ENCODE results near the gene PDE6A. TPM values are rescaled to one million over a fixed set of nuclear protein-coding genes. Genes with fewer than 3 reads are reported as not detected.

The PDE6A gene
- total RNA-seq, 1 experiment from 2014 or later: 0.50 TPM

DNA sequence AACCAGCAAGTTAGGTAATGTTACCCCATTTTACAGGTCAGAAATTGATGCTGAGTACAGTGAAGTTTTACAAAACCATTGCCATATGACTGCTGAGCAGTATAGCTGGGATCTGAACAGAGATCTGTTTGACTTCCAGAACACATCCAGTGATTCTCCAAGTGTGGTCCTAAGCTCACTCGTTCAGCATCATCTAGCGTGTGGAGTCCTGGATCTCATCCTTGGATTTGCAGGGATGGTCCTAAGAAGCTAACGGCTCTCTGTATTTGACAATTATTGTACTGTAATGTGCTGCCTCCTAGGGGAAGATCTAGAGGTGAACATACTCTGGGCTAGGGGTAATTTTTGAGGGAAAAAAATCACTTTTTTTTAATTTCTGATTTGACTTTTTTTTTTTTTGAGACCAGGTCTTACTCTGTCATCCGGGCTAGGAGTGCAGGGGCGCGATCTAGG lies 17.4 kb upstream of the PDE6A start:
- peaks cover 28% of the 10 kb centered on the region for H3F3A ChIP-seq (ENCODE audit: insufficient read depth, low read depth)
- DNase-seq: peak in 1 of 2 experiments; percentile 16
- intact Hi-C loops (cut with micrococcal nuclease; ENCODE audit: unreplicated experiment): loop anchor here (1.0 to 10.0 kb wide), 5 partner anchors 28 to 327 kb away; no protein-coding TSS in a partner anchor
- H3K9me3 ChIP-seq (ENCODE audit: insufficient read depth, low read depth): no peaks in the 10 kb centered on the region
- H3K4me3 ChIP-seq: peak overlapping the region; percentile 75; the same call in 1 of the 2 replicates
- no peaks in the 10 kb centered on the region for H3K9me2 ChIP-seq (ENCODE audit: insufficient read depth)
- H3K27me3 ChIP-seq (ENCODE audit: insufficient read depth, low read depth): no peaks in the 10 kb centered on the region
- no peak overlapping the region for H2AFZ ChIP-seq
- ChIA-PET CTCF (interaction anchor here (0.7 to 2.3 kb wide), 10 partner anchors 26 to 325 kb away, joined by 3 to 27 read pairs (median 6); no protein-coding TSS in a partner anchor), POLR2A (ENCODE audit: unreplicated experiment) (interaction anchor here (0.6 to 0.7 kb wide), 4 partner anchors 13 to 124 kb away, joined by 3 to 30 read pairs (median 10); no protein-coding TSS in a partner anchor)
- no peak for TF ChIP-seq EZH2 (IDR thresholded peaks at IDR 0.05; ENCODE audit: low read depth)
- TF ChIP-seq, protein P1, sequence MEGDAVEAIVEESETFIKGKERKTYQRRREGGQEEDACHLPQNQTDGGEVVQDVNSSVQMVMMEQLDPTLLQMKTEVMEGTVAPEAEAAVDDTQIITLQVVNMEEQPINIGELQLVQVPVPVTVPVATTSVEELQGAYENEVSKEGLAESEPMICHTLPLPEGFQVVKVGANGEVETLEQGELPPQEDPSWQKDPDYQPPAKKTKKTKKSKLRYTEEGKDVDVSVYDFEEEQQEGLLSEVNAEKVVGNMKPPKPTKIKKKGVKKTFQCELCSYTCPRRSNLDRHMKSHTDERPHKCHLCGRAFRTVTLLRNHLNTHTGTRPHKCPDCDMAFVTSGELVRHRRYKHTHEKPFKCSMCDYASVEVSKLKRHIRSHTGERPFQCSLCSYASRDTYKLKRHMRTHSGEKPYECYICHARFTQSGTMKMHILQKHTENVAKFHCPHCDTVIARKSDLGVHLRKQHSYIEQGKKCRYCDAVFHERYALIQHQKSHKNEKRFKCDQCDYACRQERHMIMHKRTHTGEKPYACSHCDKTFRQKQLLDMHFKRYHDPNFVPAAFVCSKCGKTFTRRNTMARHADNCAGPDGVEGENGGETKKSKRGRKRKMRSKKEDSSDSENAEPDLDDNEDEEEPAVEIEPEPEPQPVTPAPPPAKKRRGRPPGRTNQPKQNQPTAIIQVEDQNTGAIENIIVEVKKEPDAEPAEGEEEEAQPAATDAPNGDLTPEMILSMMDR (conservative IDR thresholded peaks at IDR 0.05): peak; percentile 71
- H4K20me1 ChIP-seq (ENCODE audit: insufficient read depth): no peaks in the 10 kb centered on the region
- H3K36me3 ChIP-seq (ENCODE audit: low read depth): no peaks in the 10 kb centered on the region
- peak overlapping the region; percentile 91 for H3K4me2 ChIP-seq
- no TSS peak for BruUV-seq (replicated peaks)
- peaks cover 13% of the 10 kb centered on the region for H3K4me1 ChIP-seq (replicated peaks; ENCODE audit: insufficient read depth)
- no peak overlapping the region for H3K27ac ChIP-seq
- no peaks in the 10 kb centered on the region for H3K79me2 ChIP-seq (ENCODE audit: low read depth)

DNA sequence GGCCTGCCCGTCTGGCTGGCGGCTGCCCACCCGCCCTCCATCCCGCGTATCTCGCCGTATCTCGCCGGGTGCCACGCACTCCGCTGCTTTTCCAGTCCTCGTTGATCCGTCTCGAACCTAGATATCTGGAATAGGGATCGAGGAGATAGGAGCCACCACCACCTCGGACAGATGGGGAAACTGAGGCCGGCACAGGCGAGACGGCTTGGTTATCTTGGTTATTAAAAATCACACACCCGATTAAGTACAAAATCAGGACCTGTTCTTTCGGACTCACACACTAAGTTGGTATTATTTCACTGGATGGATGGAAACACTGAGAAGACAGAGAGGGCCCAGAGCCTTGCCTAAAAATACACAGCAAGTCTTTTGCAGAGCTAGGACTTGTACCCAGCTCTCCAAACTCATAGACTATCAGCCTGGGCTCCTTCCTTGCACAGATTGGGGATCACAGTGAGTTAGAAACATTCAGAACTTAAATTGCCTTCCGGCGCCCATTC lies 16.6 kb upstream of the PDE6A start:
- POLR2A ChIA-PET (ENCODE audit: unreplicated experiment): interaction anchor here (0.6 to 0.7 kb wide), 5 partner anchors 14 to 521 kb away, joined by 3 to 6 read pairs (median 3); no protein-coding TSS in a partner anchor
- TSS peak; percentile 62 for BruUV-seq (replicated peaks)
- Histone ChIP-seq H3K27me3 (ENCODE audit: insufficient read depth, low read depth) (no peaks in the 10 kb centered on the region), H3K79me2 (ENCODE audit: low read depth) (no peaks in the 10 kb centered on the region), H3K27ac (no peak overlapping the region; the same call in 1 of the 2 replicates), H3K9me2 (ENCODE audit: insufficient read depth) (no peaks in the 10 kb centered on the region), H3F3A (ENCODE audit: insufficient read depth, low read depth) (peaks cover 28% of the 10 kb centered on the region), H3K9me3 (ENCODE audit: insufficient read depth, low read depth) (no peaks in the 10 kb centered on the region), H4K20me1 (ENCODE audit: insufficient read depth) (no peaks in the 10 kb centered on the region), H3K36me3 (ENCODE audit: low read depth) (no peaks in the 10 kb centered on the region), H3K4me1 (replicated peaks; ENCODE audit: insufficient read depth) (peaks cover 13% of the 10 kb centered on the region), H3K4me2 (peak overlapping the region; percentile 91), H3K4me3 (peak overlapping the region; percentile 75), H2AFZ (peak overlapping the region; percentile 90)
- TF ChIP-seq EZH2 (IDR thresholded peaks at IDR 0.05; ENCODE audit: low read depth): no peak
- TF ChIP-seq, protein P1 (conservative IDR thresholded peaks at IDR 0.05): no peak
- intact Hi-C loops (cut with micrococcal nuclease; ENCODE audit: unreplicated experiment): loop anchor here (2.0 to 10.0 kb wide), 3 partner anchors 59 to 326 kb away; no protein-coding TSS in a partner anchor
- CTCF ChIA-PET: interaction anchor here (0.6 to 2.3 kb wide), 9 partner anchors 26 to 792 kb away, joined by 3 to 27 read pairs (median 5); no protein-coding TSS in a partner anchor
- DNase-seq: no peak

DNA sequence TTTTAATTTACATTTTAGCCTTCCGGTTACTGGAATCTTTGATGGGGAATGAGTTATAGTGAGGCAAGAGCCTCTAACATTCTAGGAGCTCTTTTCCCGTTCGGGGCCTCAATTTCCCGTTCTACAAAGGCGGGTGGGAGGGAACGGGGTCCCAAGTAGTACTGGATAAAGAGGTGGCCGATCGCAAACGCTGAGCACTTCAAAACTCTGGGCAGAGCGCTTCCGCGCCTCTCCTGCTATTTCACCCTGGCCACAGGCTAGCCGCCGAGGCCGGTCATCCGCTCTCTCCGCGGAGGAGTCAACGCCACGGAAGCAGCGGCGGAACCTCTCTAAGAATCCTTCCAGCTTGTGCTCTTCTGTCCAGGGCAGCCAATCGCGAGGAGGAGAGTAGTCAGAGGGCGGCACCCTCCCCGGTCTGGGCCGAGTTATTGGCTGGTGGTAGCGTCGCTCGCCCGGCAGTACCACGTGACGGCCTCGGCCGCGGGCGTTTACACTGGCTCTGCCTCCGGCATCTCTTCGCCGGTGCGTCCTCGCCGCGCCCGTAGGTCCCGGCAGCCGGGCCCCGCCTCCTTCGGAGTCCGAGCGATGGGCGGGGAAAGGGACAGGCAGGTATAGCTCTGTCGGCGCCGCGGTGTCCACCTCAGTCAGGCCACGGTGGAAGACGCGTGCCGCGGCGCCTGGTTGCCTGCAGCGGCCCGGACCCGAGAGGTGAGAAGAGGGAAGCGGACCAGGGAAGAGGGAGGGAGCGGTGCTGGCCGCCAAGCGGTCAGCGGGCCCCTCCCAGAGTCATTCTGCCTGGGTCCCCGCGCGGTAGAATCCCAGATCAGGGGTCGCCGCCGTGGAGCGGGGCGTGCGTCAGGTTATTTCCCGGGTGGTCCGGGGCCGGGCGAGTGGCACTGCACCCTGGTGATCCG lies 15.9 kb upstream of the PDE6A start, which contains the start of gene SLC26A2:
TSS of gene SLC26A2 (plus strand) at position 487 of the 914 bp plus-strand sequence. CDS start 16,895 bp downstream, outside the sequence.
- DNase-seq: peak; percentile 93 to 99
- BruUV-seq (replicated peaks): no TSS peak
- CTCF ChIA-PET: interaction anchor here (0.6 to 2.0 kb wide), 10 partner anchors 21 to 792 kb away, joined by 3 to 12 read pairs (median 4); no protein-coding TSS in a partner anchor
- TF ChIP-seq, protein P1 (conservative IDR thresholded peaks at IDR 0.05): no peak
- TF ChIP-seq EZH2 (IDR thresholded peaks at IDR 0.05; ENCODE audit: low read depth): no peak
- Histone ChIP-seq H2AFZ (peak within 1 kb of the TSS; percentile 90), H3K27ac (peak within 1 kb of the TSS; percentile 80), H3K9me3 (ENCODE audit: insufficient read depth, low read depth) (no peaks in the 10 kb centered on the region), H3F3A (ENCODE audit: insufficient read depth, low read depth) (peaks cover 28% of the 10 kb centered on the region), H3K79me2 (ENCODE audit: low read depth) (no peaks in the 10 kb centered on the region), H3K9me2 (ENCODE audit: insufficient read depth) (no peaks in the 10 kb centered on the region), H3K27me3 (ENCODE audit: insufficient read depth, low read depth) (no peaks in the 10 kb centered on the region), H3K36me3 (ENCODE audit: low read depth) (no peaks in the 10 kb centered on the region), H4K20me1 (ENCODE audit: insufficient read depth) (no peaks in the 10 kb centered on the region), H3K4me3 (peak within 1 kb of the TSS; percentile 75), H3K4me1 (replicated peaks; ENCODE audit: insufficient read depth) (peaks cover 13% of the 10 kb centered on the region), H3K4me2 (peak within 1 kb of the TSS; percentile 91)
- intact Hi-C loops (cut with micrococcal nuclease; ENCODE audit: unreplicated experiment): loop anchor here (1.0 to 10.0 kb wide), 6 partner anchors 21 to 326 kb away; no protein-coding TSS in a partner anchor
- POLR2A ChIA-PET (ENCODE audit: unreplicated experiment): interaction anchor here (0.5 to 1.3 kb wide), 17 partner anchors 8 to 1797 kb away, joined by 3 to 15 read pairs (median 4); no protein-coding TSS in a partner anchor
